Adrenal gland (tissue), 5 donors: Measurements from ENCODE around the gene ARTN.

Source experiments
- CTCF ChIP-seq, 6 experiments: fragments of 450-650 bp in 4 of 6; fragments of 200-600 bp in 2 of 6; sonication (generic) in 1 of 6; IDR thresholded peaks; 1 replicate in 5 of 6; 2 replicates in 1 of 6; pipeline versions ENCODE4 v1.5.1 to v1.8.0; 2016 to 2021; ENCODE audit warnings: antibody characterized with exemption in 6 of 6, mild to moderate bottlenecking in 2 of 6, moderate library complexity in 1 of 6
- POLR2A ChIP-seq, 2 donors: fragments of 450-650 bp; IDR thresholded peaks; one replicate each; pipeline ENCODE4 v1.6.1; 2017; ENCODE audit warnings: antibody characterized with exemption in 2 of 2, mild to moderate bottlenecking in 2 of 2, moderate library complexity in 1 of 2
- donor health status: DM: no; HTN: no; CAD: no.

- TF ChIP-seq CTCF (IDR thresholded peaks at IDR 0.05) (no peak), POLR2A (IDR thresholded peaks at IDR 0.05) (no peak)
Measured at GRCh38 chr1:43908226-43908625, 25.4 kb upstream of the ARTN start.
